ENCODE measurements around the gene KSR2.
"Not testable (repeated sequence)": the region's sequence is repeated elsewhere in the genome, so short reads cannot be mapped to it uniquely, and the experiment has no call there.

KSR2 gene

GRCh38 chr12:117766008-117766407 is 202.8 kb downstream of the KSR2 start:
- FAIRE-seq = no peak
- no peak for DNase-seq (ENCODE audit: low spot score)

DNA sequence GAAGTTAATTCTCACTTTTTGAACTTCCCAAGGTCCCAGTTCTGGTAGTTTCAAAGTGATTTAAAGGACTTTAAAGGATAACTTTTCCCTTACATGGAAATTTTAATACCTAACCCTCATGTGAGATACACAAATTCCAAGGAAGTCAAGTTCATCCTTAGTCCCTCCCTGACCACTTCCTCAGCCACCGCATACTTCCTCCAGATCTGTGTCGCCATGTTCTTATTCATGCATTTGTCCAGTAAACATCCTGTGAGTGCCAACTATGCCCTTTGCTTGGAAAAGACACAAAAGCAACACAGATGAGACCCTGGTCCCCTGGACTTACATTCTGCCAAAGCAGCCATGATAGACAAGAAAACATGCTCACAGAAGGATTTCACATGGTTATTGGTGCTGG is 206.6 kb downstream of the KSR2 start:
- FAIRE-seq = no peak
- no peak for DNase-seq (ENCODE audit: low spot score)

DNA sequence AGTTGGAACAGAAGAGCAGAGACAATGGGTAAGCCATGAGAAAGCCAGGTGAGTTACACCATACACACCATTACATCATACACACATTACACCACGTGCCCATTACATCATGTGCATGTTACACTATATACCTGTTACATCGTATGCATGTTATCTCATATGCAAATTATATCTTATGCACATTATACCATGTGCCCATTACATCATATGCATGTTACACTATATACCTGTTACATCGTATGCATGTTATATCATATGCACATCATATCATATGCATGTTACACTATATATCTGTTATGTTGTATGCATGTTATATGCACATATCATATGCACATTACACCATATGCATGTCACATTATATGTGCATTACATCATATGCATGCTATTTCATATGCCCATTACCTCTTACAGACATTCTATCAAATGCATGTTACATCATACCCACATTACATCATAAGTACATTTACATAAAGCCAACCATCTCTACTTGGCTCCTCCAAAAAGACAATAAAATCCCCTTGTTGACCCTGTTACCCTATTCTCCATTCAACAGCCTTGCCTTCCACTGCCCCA is 207.2 kb downstream of the KSR2 start:
- FAIRE-seq (no peak), DNase-seq (ENCODE audit: low spot score) (no peak)

- DNase-seq (ENCODE audit: low spot score) = no peak
These were observed 207.8 kb downstream of the KSR2 start for GRCh38 chr12:117760990-117761389.

GRCh38 chr12:117750657-117751056 is 218.1 kb downstream of the KSR2 start:
- DNase-seq (ENCODE audit: low spot score) (no peak), FAIRE-seq (no peak)

More at GRCh38 chr12:117760990-117761389, 207.8 kb downstream of the KSR2 start:
- no peak for FAIRE-seq

GRCh38 chr12:117749431-117749830 is 219.4 kb downstream of the KSR2 start:
- no peak for FAIRE-seq
- no peak for DNase-seq (ENCODE audit: low spot score)

DNA sequence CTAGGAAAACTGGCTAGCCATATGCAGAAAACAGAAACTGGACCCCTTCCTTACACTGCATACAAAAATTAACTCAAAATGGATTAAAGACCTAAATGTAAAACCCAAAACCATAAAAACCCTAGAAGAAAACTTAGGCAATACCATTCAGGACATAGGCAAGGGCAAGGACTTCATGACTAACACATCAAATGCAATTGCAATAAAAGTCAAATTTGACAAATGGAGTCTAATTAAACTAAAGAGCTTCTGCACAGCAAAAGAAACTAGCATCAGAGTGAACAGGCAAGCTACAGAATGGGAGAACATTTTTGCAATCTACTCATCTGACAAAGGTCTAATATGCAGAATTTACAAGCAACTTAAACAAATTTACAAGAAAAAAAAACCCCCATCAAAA is 222.4 kb downstream of the KSR2 start:
- DNase-seq (ENCODE audit: low spot score); FAIRE-seq: not testable (repeated sequence)

DNA sequence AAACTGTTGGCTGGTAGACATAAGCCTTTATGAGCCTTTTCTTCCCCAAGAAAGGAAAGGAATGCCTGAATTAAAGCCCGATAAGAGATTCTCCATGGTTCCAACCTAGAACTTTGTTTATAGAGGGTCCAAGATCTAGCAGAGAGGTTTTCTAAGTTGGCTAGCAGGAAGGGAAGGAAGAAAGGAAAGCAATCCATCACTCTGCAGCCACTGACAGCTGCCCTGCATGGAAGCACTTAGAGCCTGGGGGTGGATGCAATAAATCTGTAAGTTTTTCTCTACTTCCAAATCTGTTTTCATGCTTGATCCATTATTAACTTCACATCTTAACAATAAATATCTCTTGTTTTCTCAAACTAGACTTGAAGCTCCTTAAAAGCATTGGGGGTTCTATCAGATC is 224.4 kb downstream of the KSR2 start:
- FAIRE-seq = no peak

GRCh38 chr12:117743761-117744160 is 225.0 kb downstream of the KSR2 start:
- FAIRE-seq (no peak), DNase-seq (ENCODE audit: low spot score) (no peak)

More for the DNA sequence above, 224.4 kb downstream of the KSR2 start:
- DNase-seq (ENCODE audit: low spot score) = no peak

- DNase-seq (ENCODE audit: low spot score) = no peak
- no peak for FAIRE-seq
These were observed 226.1 kb downstream of the KSR2 start for GRCh38 chr12:117742721-117743120.

DNA sequence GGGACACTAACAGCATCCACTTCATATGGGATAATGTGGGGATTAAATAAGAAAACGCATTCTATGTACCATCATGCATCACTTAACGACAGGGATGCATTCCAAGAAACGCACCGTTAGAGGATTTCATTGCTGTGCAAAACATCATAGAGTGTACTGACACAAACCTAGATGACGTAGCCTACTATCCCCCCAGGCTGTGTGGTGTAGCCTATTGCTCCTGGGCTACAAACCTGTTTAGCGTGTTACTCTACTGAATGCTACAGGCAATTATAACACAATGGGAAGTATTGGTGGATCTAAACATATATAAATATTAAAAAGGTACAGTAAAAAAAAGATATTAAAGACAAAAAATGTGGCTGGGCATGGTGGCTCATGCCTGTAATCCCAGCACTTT is 230.6 kb downstream of the KSR2 start:
- FAIRE-seq (no peak), DNase-seq (ENCODE audit: low spot score) (no peak)

DNA sequence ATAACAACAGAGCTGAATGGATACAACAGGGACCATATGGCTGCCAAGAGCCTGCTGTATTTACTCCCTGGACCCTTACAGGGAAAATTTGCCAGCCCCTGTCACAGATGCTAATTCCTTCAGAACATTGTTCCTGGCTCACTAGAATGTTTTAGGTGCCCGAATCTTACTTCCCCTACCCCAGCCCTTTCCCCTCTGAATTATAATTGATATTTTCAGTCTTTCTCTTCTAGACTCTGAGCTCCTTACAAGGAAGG is 235.3 kb downstream of the KSR2 start:
- DNase-seq (ENCODE audit: low spot score) = no peak
- FAIRE-seq = no peak

- DNase-seq (ENCODE audit: low spot score) = no peak
- no peak for FAIRE-seq
These were observed 235.8 kb downstream of the KSR2 start for GRCh38 chr12:117732761-117733548.

- DNase-seq (ENCODE audit: low spot score); FAIRE-seq: not testable (repeated sequence)
These were observed 237.7 kb downstream of the KSR2 start for GRCh38 chr12:117731131-117731530.

- no peak for FAIRE-seq
- DNase-seq (ENCODE audit: low spot score) = no peak
These were observed 241.5 kb downstream of the KSR2 start for GRCh38 chr12:117727301-117727700.

GRCh38 chr12:117724543-117724942 is 244.2 kb downstream of the KSR2 start:
- no peak for FAIRE-seq
- DNase-seq (ENCODE audit: low spot score) = peak; percentile 23

DNA sequence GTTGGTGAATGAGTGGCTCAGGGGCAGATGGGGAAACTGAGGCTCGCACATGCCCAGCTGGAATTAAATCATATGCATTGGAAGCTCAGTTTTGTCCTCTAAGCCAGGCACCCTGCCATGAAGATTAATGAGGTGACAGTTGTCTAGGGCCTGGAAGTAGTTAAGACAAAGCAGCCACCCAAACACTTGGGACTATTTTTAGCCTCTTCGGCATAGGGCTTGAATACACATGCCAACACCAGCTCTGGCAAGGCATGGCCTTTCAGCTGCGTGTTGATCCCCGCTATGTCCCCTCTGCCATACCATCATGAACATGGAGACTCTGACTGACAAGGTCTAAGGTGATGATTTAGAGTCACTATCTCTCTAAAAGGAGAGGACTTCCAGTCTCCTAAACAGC is 250.2 kb downstream of the KSR2 start:
- FAIRE-seq (no peak), DNase-seq (ENCODE audit: low spot score) (no peak)

- DNase-seq (ENCODE audit: low spot score) (no peak), FAIRE-seq (no peak)
These were observed 250.6 kb downstream of the KSR2 start for GRCh38 chr12:117718141-117718540.

- DNase-seq (ENCODE audit: low spot score) = no peak
- FAIRE-seq = no peak
These were observed 254.6 kb downstream of the KSR2 start for GRCh38 chr12:117714203-117714602.

GRCh38 chr12:117710121-117710520 is 258.7 kb downstream of the KSR2 start:
- no peak for FAIRE-seq
- DNase-seq (ENCODE audit: low spot score) = no peak

GRCh38 chr12:117707861-117708260 is 260.9 kb downstream of the KSR2 start:
- FAIRE-seq (no peak), DNase-seq (ENCODE audit: low spot score) (no peak)

DNA sequence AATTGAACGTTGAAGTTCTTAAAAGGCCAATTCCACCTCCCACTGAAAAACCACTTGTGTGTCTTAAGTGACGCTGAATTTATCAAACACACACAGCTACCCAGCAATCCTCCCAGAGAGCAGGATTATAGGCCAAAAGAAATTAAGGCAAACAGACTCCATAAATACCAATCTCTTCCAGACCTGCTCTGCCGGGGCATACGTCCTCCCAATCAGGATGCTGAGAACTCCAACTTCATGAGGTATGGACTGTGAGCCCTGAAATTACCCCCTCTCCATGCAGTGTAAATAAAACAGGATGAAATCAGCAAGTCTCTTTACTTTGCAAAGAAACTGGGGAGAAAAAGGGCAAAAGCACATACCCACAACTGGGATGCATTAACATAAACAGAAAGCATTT is 265.2 kb downstream of the KSR2 start:
- FAIRE-seq = no peak
- DNase-seq (ENCODE audit: low spot score) = no peak

DNA sequence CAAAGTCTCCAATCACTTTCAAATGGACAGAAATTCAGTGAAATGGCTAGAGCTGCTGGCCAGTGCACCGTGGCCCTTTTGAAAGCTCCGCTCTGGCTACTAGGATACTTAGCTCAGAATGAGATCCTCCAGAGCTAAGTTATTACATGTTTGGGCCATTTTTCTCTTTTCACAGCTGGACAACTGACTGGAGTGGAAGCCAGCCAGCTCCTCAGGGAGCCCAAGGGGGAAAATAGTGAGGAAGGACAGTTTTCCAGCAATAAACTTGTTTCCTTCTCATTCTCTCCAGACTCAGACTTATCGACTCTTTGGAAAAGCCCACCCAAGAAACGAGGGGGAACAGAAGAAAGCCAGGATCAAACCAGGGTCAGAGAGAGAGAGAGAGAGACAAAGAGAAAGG is 266.0 kb downstream of the KSR2 start:
- no peak for FAIRE-seq
- no peak for DNase-seq (ENCODE audit: low spot score)

Measured in urothelium cell line (cell line).